Measurements from ENCODE around the gene NT5C. TPM values are rescaled to one million over a fixed set of nuclear protein-coding genes. Genes with fewer than 3 reads are reported as not detected.

The NT5C gene
- total RNA-seq, 4 donors from 2014 or later: 30.2 to 60.0 (median 44.9) TPM

DNA sequence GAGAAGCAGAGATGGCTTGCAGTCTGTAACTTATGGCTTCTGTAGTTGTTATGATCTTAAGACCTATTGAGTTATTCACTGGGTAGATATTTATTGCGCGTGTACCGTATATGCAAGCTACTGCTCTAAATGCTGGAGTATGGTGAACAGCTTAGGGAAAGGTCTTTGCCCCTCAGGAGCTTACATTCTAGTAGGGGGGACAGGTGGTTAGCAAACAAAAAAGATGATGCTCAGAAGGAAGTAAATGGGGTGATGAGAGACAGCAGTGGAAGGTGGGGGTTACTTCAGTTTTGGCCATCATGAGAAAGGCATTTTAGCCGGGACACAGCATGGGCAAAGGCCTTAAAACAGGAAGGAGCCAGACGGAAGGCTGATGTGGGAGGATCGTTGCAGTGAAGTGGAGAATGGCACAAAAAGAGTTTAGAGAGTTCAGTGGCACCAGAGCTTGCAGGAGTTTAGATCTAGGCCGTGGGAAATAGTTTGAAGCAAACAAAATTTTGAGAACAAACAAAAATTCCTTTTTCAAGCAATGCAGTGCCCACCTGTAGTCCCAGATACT lies 19.7 kb downstream of the NT5C start:
- H3K27ac ChIP-seq: no peak overlapping the region
- no peaks in the 10 kb centered on the region for H3K27me3 ChIP-seq
- H3K4me3 ChIP-seq: no peak overlapping the region
- TF ChIP-seq POLR2A (IDR thresholded peaks at IDR 0.05) (no peak), CTCF (IDR thresholded peaks at IDR 0.05) (no peak)
- H3K4me1 ChIP-seq: peaks cover 0 to 18% of the 10 kb centered on the region in 2 donors
- intact Hi-C loops (cut with DNase I; ENCODE audit: low total_unique reads): no loop called here
- no peak for DNase-seq
- no peaks in the 10 kb centered on the region for H3K9me3 ChIP-seq
- no peaks in the 10 kb centered on the region for H3K36me3 ChIP-seq

- peak in 1 of 2 donors; percentile 35 for DNase-seq
- H3K9me3 ChIP-seq: no peaks in the 10 kb centered on the region
- H3K27me3 ChIP-seq: no peaks in the 10 kb centered on the region
- peaks cover 0 to 18% of the 10 kb centered on the region in 2 donors for H3K4me1 ChIP-seq
- no peak for TF ChIP-seq POLR2A (IDR thresholded peaks at IDR 0.05)
- peak overlapping the region; percentile 55 to 85 for H3K27ac ChIP-seq
- H3K36me3 ChIP-seq: no peaks in the 10 kb centered on the region
- intact Hi-C loops (cut with DNase I; ENCODE audit: low total_unique reads): no loop called here
- peak overlapping the region; percentile 69 to 98 for H3K4me3 ChIP-seq
Observed at GRCh38 chr17:75110234-75110937, 21.2 kb downstream of the NT5C start.

DNA sequence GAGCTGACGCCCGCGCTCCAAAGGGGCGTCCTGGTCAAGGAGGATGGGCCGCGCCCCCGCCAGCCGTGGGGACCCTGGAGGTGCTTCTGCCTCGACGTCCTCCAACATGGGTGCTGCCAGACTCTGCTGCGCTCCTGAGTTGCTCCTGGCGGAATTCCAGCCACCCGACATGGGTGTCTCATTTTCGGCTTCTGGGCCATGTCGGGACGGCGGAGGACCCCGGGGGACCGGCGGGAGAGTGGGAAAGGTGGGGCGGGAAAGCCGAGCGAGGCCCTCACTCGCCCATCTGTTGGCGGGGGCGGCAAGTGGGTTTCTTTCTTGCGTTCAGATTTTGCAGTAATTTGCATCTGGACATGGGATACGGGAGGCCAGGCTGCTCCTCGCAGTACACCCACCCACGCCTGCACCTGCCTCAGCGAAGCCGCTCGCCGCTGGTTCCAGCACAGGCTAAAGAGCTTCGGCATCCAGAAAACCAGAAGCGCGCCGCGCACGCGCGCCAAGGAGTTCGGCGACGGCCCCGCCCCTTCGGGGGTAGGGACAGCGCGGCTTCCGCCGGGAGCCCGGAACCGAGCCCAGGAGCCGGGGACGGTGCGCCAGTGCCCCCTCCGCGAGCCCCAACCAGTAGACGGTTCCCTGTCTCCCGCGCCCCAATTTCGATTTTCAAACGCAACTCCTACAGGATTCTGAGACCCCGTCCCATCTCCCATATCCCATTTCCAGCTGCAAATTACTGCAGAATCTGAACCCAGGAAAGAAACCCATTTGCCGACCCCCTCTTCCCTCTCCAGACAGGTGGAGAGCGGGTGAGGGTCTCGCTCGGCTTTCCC lies 21.9 kb downstream of the NT5C start, which contains the start of gene ARMC7:
ARMC7 (plus strand) TSS at position 563 of the 827 bp plus-strand sequence. CDS start 320 bp downstream, outside the sequence.
- peak; percentile 84 to 86 for DNase-seq
- Histone ChIP-seq H3K4me1 (peaks cover 0 to 18% of the 10 kb centered on the region in 2 donors), H3K36me3 (no peaks in the 10 kb centered on the region), H3K9me3 (no peaks in the 10 kb centered on the region), H3K4me3 (peak within 1 kb of the TSS; percentile 69 to 98), H3K27ac (peak within 1 kb of the TSS; percentile 55 to 85), H3K27me3 (no peaks in the 10 kb centered on the region)
- TF ChIP-seq CTCF (IDR thresholded peaks at IDR 0.05): peak in 1 of 4 experiments; percentile 25
- peak in 1 of 2 donors; percentile 62 for TF ChIP-seq POLR2A (IDR thresholded peaks at IDR 0.05)
- intact Hi-C loops (cut with DNase I; ENCODE audit: low total_unique reads): no loop called here

DNA sequence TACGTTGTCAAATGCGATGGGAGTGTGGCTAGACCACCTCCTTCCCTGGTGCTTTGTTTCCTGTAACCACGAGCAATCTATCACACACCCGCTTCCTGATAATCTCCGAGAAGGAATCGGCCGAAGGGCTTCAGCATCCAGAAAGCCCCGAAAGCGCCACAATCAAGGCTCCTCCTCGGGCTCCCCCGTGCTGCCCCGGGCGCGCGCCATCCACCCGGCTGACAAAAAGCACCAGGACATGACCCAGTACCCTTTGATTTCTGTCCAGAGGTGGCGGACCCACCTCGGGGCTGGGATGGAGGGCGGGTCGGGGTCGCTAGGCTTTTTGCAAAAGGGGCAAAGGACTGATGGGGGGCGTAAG lies 22.5 kb downstream of the NT5C start:
- Histone ChIP-seq H3K27me3 (no peaks in the 10 kb centered on the region), H3K4me1 (peaks cover 0 to 18% of the 10 kb centered on the region in 2 donors), H3K4me3 (peak overlapping the region; percentile 69 to 98), H3K27ac (no peak overlapping the region), H3K36me3 (no peaks in the 10 kb centered on the region), H3K9me3 (no peaks in the 10 kb centered on the region)
- TF ChIP-seq POLR2A (IDR thresholded peaks at IDR 0.05): no peak
- no peak for TF ChIP-seq CTCF (IDR thresholded peaks at IDR 0.05)
- intact Hi-C loops (cut with DNase I; ENCODE audit: low total_unique reads): no loop called here
- no peak for DNase-seq

GRCh38 chr17:75108193-75108592 lies 23.3 kb downstream of the NT5C start:
- Histone ChIP-seq H3K27me3 (no peaks in the 10 kb centered on the region), H3K27ac (no peak overlapping the region), H3K9me3 (no peaks in the 10 kb centered on the region), H3K4me3 (no peak overlapping the region), H3K4me1 (peaks cover 0 to 18% of the 10 kb centered on the region in 2 donors), H3K36me3 (no peaks in the 10 kb centered on the region)
- DNase-seq: no peak
- TF ChIP-seq POLR2A (IDR thresholded peaks at IDR 0.05): no peak
- TF ChIP-seq CTCF (IDR thresholded peaks at IDR 0.05): no peak
- intact Hi-C loops (cut with DNase I; ENCODE audit: low total_unique reads): no loop called here

Measured in uterus (tissue), 4 donors.